Ovary (tissue), 9 donors: ENCODE data around the gene ID2. TPM values are rescaled to one million over a fixed set of nuclear protein-coding genes. Genes with fewer than 3 reads are reported as not detected.

ENCODE experiments used
- DNase-seq, 5 donors: peaks; one replicate each; pipeline ENCODE4 v3.0.0-alpha.2; 2019 to 2020
- H3K27ac ChIP-seq, 2 donors: fragments of 200-600 bp; one replicate each; pipeline versions ENCODE4 v1.5.1 to v1.8.0; 2019 to 2022
- H3K27me3 ChIP-seq: fragments of 200-600 bp; one replicate; pipeline ENCODE4 v1.8.0; 2022
- H3K36me3 ChIP-seq: fragments of 200-600 bp; sonication (generic); one replicate; pipeline ENCODE4 v1.5.1; 2019
- H3K4me1 ChIP-seq: one replicate; pipeline ENCODE4 v1.8.1; 2013; ENCODE audit warnings: mild to moderate bottlenecking, moderate library complexity; ENCODE audit not compliant: insufficient read depth
- H3K4me3 ChIP-seq: fragments of 200-600 bp; sonication (generic); one replicate; pipeline ENCODE4 v1.5.1; 2017
- H3K9me3 ChIP-seq, 2 donors: fragments of 200-600 bp in 1 of 2; sonication (generic) in 1 of 2; one replicate each; pipeline versions ENCODE4 v1.5.1 to v1.8.1; 2013 to 2019; ENCODE audit warnings: mild to moderate bottlenecking in 1 of 2, moderate library complexity in 1 of 2
- EP300 ChIP-seq: sonication (generic); formaldehyde crosslinking; IDR thresholded peaks from one replicate; pipeline ENCODE4 v1.6.1; 2017; ENCODE audit warnings: antibody characterized with exemption
- POLR2A ChIP-seq: fragments of 450-650 bp; IDR thresholded peaks from one replicate; pipeline ENCODE4 v1.6.1; 2017; ENCODE audit warnings: antibody characterized with exemption, mild to moderate bottlenecking, moderate library complexity
- WGBS, 3 donors: extraction: QIAGEN DNeasy Blood & Tissue Kit in 1 of 3; methylation state at CpG; one replicate each; pipeline versions ENCODE4 v1.1.5 to v1.1.7; 2013 to 2017; 5-methylcytosine and 5-hydroxymethylcytosine counted together
- intact Hi-C, 4 donors: fragments of 100-400 bp; cut with DNase I; formaldehyde crosslinking; loops; one replicate each; pipeline versions ENCODE4 v1.11.0 to v1.15.1; 2022 to 2023
- polyA plus RNA-seq, 2 donors: library from polyadenylated mRNA; stranded (reverse); fragments of 200-250 nt in 1 of 2; fragments of 350-450 nt in 1 of 2; fragmentation: Illumina TruSeq in 1 of 2; extraction: RNeasy Lipid Tissue Mini Kit (QIAGEN cat#74804) in 1 of 2; gene quantifications; one replicate each; pipeline ENCODE4 v1.2.3, GENCODE V29; 2013 to 2014
- total RNA-seq, 7 donors: library from RNA; depleted of rRNA in 2 of 7; stranded (reverse); fragments of >200 nt in 2 of 7; fragmentation: NEBNext Ultra II Directional in 3 of 7; extraction: Animal tissue kit (Norgen Biotek cat#: 25700) in 3 of 7; gene quantifications; one replicate each; pipeline versions ENCODE4 v1.1.0 to v1.2.4, GENCODE V29; 2016 to 2023
- TF ChIP-seq, protein P1 (sequence below), 3 donors: fragments of 450-650 bp in 2 of 3; fragments of 200-600 bp in 1 of 3; IDR thresholded peaks; one replicate each; pipeline versions ENCODE4 v1.5.1 to v1.8.0; 2016 to 2022; ENCODE audit warnings: antibody characterized with exemption in 3 of 3, mild to moderate bottlenecking in 1 of 3
- donor health status: DM: no; HTN: no; CAD: no; lungs with moderate emphysema.
- donor health status: DM: no; HTN: no; CAD: no.
- donor health status: Bipolar disorder and iron deficiency.
- donor health status: DM: yes; HTN: yes; CAD: no.
- donor health status: DM: no; HTN: no; CAD: no.
- donor health status: DM: yes; HTN: yes; CAD: no.

ID2 gene
- total and polyA plus RNA-seq, 9 donors: 68.5 to 897 (median 168) TPM

DNA sequence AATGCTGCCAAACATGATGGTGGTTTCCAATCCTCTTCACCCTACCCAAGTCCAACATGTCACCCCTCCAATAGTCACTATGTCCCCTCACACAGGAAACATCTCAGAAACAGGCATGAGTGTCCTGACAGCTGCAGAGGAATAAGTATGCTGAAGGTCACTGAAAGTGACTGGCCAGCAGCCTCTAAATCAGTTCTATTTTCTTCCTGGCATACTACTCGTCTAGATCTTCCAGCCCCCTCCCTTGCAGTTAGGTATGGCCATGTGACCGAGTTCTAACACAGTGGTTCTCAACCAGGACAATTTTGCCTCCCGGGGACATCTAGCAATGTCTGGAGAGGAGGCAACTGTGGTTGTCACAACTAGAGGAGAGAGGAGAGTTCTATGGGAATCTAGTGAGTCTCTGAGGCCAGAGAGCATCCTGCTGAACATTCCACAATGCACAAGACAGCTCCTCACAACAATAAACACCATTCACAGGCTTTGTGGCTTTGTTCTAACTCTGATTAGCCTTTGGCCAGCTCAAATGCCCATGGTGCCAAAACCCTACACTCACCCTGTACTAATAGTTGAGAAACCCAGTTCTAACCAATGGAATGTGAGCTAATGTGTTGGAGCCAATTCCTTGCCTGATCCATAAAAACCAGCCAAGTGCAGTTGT lies 12.6 kb upstream of the ID2 start:
- Histone ChIP-seq H3K4me3 (no peak overlapping the region), H3K27ac (no peak overlapping the region), H3K27me3 (no peaks in the 10 kb centered on the region), H3K36me3 (no peaks in the 10 kb centered on the region), H3K4me1 (no peaks in the 10 kb centered on the region), H3K9me3 (no peaks in the 10 kb centered on the region)
- intact Hi-C loops: loop anchor here in 1 of 4 donors (10.0 kb wide), 1 partner anchor 174 kb away; no protein-coding TSS in a partner anchor
- 57 to 69% (median 65%) methylated on average over 3 of the region's 3 CpGs for WGBS, 3 donors
- TF ChIP-seq EP300 (no peak), POLR2A (no peak)
- TF ChIP-seq, protein P1, sequence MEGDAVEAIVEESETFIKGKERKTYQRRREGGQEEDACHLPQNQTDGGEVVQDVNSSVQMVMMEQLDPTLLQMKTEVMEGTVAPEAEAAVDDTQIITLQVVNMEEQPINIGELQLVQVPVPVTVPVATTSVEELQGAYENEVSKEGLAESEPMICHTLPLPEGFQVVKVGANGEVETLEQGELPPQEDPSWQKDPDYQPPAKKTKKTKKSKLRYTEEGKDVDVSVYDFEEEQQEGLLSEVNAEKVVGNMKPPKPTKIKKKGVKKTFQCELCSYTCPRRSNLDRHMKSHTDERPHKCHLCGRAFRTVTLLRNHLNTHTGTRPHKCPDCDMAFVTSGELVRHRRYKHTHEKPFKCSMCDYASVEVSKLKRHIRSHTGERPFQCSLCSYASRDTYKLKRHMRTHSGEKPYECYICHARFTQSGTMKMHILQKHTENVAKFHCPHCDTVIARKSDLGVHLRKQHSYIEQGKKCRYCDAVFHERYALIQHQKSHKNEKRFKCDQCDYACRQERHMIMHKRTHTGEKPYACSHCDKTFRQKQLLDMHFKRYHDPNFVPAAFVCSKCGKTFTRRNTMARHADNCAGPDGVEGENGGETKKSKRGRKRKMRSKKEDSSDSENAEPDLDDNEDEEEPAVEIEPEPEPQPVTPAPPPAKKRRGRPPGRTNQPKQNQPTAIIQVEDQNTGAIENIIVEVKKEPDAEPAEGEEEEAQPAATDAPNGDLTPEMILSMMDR (IDR thresholded peaks at IDR 0.05): no peak
- no peak for DNase-seq

- peak in 1 of 5 donors; percentile 1 for DNase-seq
- no peak overlapping the region for H3K4me3 ChIP-seq
- H3K4me1 ChIP-seq: no peaks in the 10 kb centered on the region
- no peak for TF ChIP-seq POLR2A
- TF ChIP-seq, protein P1 (IDR thresholded peaks at IDR 0.05): no peak
- no peak for TF ChIP-seq EP300
- H3K27ac ChIP-seq: no peak overlapping the region
- H3K36me3 ChIP-seq: no peaks in the 10 kb centered on the region
- intact Hi-C loops: no loop called here
- 93 to 97% (median 95%) methylated on average over 7 of the region's 7 CpGs for WGBS, 3 donors
- no peaks in the 10 kb centered on the region for H3K27me3 ChIP-seq
- no peaks in the 10 kb centered on the region for H3K9me3 ChIP-seq
These were observed 11.3 kb upstream of the ID2 start for GRCh38 chr2:8670580-8670979.

GRCh38 chr2:8671176-8671575 lies 10.7 kb upstream of the ID2 start:
- H3K27ac ChIP-seq: no peak overlapping the region

GRCh38 chr2:8671802-8672201 lies 10.1 kb upstream of the ID2 start:
- H3K4me1 ChIP-seq: peaks cover 2% of the 10 kb centered on the region
- H3K27me3 ChIP-seq: no peaks in the 10 kb centered on the region
- intact Hi-C loops: no loop called here
- TF ChIP-seq POLR2A (no peak), EP300 (no peak)
- TF ChIP-seq, protein P1 (IDR thresholded peaks at IDR 0.05): no peak
- no peak overlapping the region for H3K4me3 ChIP-seq
- no peak for DNase-seq
- H3K36me3 ChIP-seq: no peaks in the 10 kb centered on the region
- H3K9me3 ChIP-seq: no peaks in the 10 kb centered on the region
- WGBS, 3 donors: 94 to 96% (median 94%) methylated on average over 3 of the region's 3 CpGs
- H3K27ac ChIP-seq: no peak overlapping the region

More at GRCh38 chr2:8671176-8671575, 10.7 kb upstream of the ID2 start:
- Histone ChIP-seq H3K9me3 (no peaks in the 10 kb centered on the region), H3K36me3 (no peaks in the 10 kb centered on the region), H3K4me3 (no peak overlapping the region), H3K4me1 (peaks cover 2% of the 10 kb centered on the region), H3K27me3 (no peaks in the 10 kb centered on the region)
- WGBS, 3 donors: 84 to 95% (median 93%) methylated on average over 8 of the region's 8 CpGs
- TF ChIP-seq POLR2A: no peak
- no peak for TF ChIP-seq EP300
- TF ChIP-seq, protein P1 (IDR thresholded peaks at IDR 0.05): no peak
- intact Hi-C loops: no loop called here
- DNase-seq: peak in 1 of 5 donors; percentile 5
